Astrocyte of the cerebellum (primary cell): ENCODE measurements around the gene ICE2.
A peak's percentile ranks its signal among the peaks of the same experiment; 100 is the strongest.

Source experiments
- DNase-seq: peaks from one replicate; pipeline ENCODE4 v3.0.0-alpha.2; 2011; ENCODE audit warnings: low read depth
- H3K4me3 ChIP-seq: 2 replicates; pipeline ENCODE4 v1.5.1; 2011; ENCODE audit warnings: mild to moderate bottlenecking, low read depth, low read length, moderate library complexity
- in situ Hi-C: cut with HindIII; loops from 2 replicates; pipeline ENCODE4 v1.10.0; 2017; ENCODE audit warnings: low sequenced_read_pairs
- TF ChIP-seq, protein P1 (sequence below): IDR thresholded peaks from 2 replicates; pipeline ENCODE4 v1.5.1; 2012; ENCODE audit warnings: low read length, low read depth, moderate library complexity, mild to moderate bottlenecking; ENCODE audit errors: missing control alignments

The ICE2 gene

GRCh38 chr15:60442763-60443162 lies 36.2 kb downstream of the ICE2 start:
- H3K4me3 ChIP-seq, result no peak overlapping the region
- in situ Hi-C loops, result loop anchor here (5.0 to 10.0 kb wide), 2 partner anchors 85 to 748 kb away; no protein-coding TSS in a partner anchor
- TF ChIP-seq, protein P1, sequence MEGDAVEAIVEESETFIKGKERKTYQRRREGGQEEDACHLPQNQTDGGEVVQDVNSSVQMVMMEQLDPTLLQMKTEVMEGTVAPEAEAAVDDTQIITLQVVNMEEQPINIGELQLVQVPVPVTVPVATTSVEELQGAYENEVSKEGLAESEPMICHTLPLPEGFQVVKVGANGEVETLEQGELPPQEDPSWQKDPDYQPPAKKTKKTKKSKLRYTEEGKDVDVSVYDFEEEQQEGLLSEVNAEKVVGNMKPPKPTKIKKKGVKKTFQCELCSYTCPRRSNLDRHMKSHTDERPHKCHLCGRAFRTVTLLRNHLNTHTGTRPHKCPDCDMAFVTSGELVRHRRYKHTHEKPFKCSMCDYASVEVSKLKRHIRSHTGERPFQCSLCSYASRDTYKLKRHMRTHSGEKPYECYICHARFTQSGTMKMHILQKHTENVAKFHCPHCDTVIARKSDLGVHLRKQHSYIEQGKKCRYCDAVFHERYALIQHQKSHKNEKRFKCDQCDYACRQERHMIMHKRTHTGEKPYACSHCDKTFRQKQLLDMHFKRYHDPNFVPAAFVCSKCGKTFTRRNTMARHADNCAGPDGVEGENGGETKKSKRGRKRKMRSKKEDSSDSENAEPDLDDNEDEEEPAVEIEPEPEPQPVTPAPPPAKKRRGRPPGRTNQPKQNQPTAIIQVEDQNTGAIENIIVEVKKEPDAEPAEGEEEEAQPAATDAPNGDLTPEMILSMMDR, result no peak
- DNase-seq, result no peak

DNA sequence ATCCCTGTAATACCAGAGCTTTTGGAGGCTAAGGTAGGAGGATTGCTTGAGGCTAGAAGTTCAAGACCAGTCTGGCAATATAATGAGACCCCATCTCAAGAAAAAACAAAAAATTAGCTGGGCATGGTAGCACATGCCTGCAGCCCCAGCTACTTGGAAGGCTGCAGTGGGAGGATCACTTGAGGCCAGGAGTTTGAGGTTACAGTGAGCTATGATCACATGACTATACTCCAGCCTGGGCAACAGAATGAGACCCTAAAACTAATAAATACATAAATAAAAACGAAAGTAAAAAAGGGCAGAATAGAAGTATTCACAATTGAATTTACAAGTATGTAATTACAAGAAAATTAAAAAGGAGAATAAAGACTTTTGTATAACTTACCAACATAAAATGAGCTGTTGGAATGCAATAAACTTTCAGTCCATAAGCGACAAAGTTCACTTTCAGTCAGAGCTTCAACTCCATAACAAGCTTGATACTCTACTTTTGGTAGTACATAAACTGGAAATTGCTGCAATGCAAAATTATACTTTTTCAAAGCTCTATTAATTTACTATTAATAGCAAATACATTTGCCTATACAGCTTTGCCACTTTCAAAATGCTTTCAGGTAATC lies 36.8 kb downstream of the ICE2 start:
- in situ Hi-C loops, result loop anchor here (5.0 to 10.0 kb wide), 2 partner anchors 85 to 747 kb away; no protein-coding TSS in a partner anchor
- no peak for DNase-seq
- TF ChIP-seq, protein P1, result no peak
- no peak overlapping the region for H3K4me3 ChIP-seq

DNA sequence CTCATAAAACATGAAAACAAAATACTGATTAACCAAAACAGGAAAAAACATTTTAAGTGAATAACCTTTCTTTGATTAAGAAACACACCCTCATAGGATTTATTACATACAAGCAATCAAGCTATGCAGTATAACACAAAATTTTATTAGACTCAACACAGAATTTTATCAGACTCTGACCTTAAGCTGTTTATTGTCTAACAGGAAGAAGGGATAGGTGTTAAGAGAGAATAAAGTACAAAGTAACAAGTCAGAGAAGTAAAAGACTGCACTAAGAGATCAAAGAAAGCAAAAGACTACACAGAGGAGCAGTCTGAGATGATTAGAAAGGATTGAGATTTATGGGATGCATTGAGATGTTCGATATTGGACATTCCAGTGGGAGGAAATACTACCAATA lies 37.6 kb downstream of the ICE2 start:
- DNase-seq, result no peak
- in situ Hi-C loops, result loop anchor here (5.0 to 10.0 kb wide), 2 partner anchors 86 to 747 kb away; no protein-coding TSS in a partner anchor
- TF ChIP-seq, protein P1, result no peak
- no peak overlapping the region for H3K4me3 ChIP-seq

DNA sequence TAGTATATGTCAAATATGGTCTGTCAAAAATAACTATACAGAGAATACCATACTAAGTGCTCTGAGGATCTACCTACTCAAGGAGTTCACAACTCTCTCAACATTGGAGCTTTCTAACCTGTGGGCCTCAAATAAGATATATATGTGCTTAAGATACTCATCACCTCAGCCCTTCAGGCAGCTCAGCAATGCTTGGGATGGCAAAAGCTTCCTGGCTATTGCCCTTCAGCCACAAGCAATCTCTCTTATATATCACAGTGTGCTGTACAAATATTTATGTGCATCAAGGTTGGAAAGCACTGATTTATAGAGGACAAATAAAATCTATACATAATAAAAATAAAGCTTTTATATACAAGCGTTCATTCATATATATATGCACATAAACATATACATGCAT lies 40.3 kb downstream of the ICE2 start:
- H3K4me3 ChIP-seq, result no peak overlapping the region
- no peak for DNase-seq
- in situ Hi-C loops, result loop anchor here (5.0 kb wide), 1 partner anchor 76 kb away; no protein-coding TSS in a partner anchor
- TF ChIP-seq, protein P1, result no peak

GRCh38 chr15:60428935-60429334 lies 50.0 kb downstream of the ICE2 start:
- no peak for DNase-seq
- TF ChIP-seq, protein P1, result no peak
- no peak overlapping the region for H3K4me3 ChIP-seq
- in situ Hi-C loops, result loop anchor here (5.0 kb wide), 1 partner anchor 37 kb away; no protein-coding TSS in a partner anchor

- TF ChIP-seq, protein P1, result no peak
- DNase-seq, result peak; percentile 44
- in situ Hi-C loops, result loop anchor here (5.0 kb wide), 1 partner anchor 35 kb away; no protein-coding TSS in a partner anchor
- H3K4me3 ChIP-seq, result no peak overlapping the region
Observed at GRCh38 chr15:60426870-60427508, 52.0 kb downstream of the ICE2 start.
